Parathyroid adenoma (tissue), 2 donors: ENCODE data around the gene PERM1.

Experiments used
- H2AFZ ChIP-seq: fragments of 300-600 bp; sonication (generic); one replicate; pipeline ENCODE4 v1.7.0; 2017; ENCODE audit warnings: antibody characterized with exemption, mild to moderate bottlenecking
- H3K27ac ChIP-seq: fragments of 300-600 bp; sonication (generic); one replicate; pipeline ENCODE4 v1.7.0; 2017
- H3K27me3 ChIP-seq: fragments of 300-600 bp; sonication (generic); one replicate; pipeline ENCODE4 v1.7.0; 2017; ENCODE audit warnings: low read length; ENCODE audit not compliant: control insufficient read depth, insufficient read depth
- H3K36me3 ChIP-seq: fragments of 300-600 bp; sonication (generic); one replicate; pipeline ENCODE4 v1.7.0; 2017; ENCODE audit warnings: low read length; ENCODE audit not compliant: control insufficient read depth, insufficient read depth
- H3K4me1 ChIP-seq: fragments of 300-600 bp; sonication (generic); one replicate; pipeline ENCODE4 v1.7.0; 2017; ENCODE audit warnings: control low read depth
- H3K4me2 ChIP-seq: fragments of 300-600 bp; sonication (generic); one replicate; pipeline ENCODE4 v1.7.0; 2017; ENCODE audit warnings: low read length
- H3K4me3 ChIP-seq: fragments of 300-600 bp; sonication (generic); one replicate; pipeline ENCODE4 v1.7.0; 2017; ENCODE audit warnings: low read depth, low read length
- H3K79me2 ChIP-seq: fragments of 300-600 bp; sonication (generic); one replicate; pipeline ENCODE4 v1.7.0; 2017; ENCODE audit warnings: control low read depth
- H3K9ac ChIP-seq: fragments of 300-600 bp; sonication (generic); one replicate; pipeline ENCODE4 v1.7.0; 2017; ENCODE audit warnings: mild to moderate bottlenecking
- H3K9me3 ChIP-seq: fragments of 300-600 bp; sonication (generic); one replicate; pipeline ENCODE4 v1.7.0; 2017; ENCODE audit warnings: low read length; ENCODE audit not compliant: control insufficient read depth
- CTCF ChIP-seq: fragments of 300-600 bp; sonication (generic); IDR thresholded peaks from one replicate; pipeline ENCODE4 v1.7.0; 2017; ENCODE audit warnings: antibody characterized with exemption, mild to moderate bottlenecking
- donor health status: primary hyperparathyroidism.

Gene PERM1

GRCh38 chr1:970242-970972, 11.5 kb downstream of the PERM1 start:
- Histone ChIP-seq H2AFZ (no peak overlapping the region), H3K9me3 (no peaks in the 10 kb centered on the region), H3K27me3 (no peaks in the 10 kb centered on the region), H3K27ac (no peak overlapping the region), H3K4me2 (no peak overlapping the region), H3K9ac (no peak overlapping the region), H3K36me3 (no peaks in the 10 kb centered on the region), H3K4me3 (no peak overlapping the region), H3K79me2 (no peaks in the 10 kb centered on the region), H3K4me1 (no peaks in the 10 kb centered on the region)
- no peak for TF ChIP-seq CTCF

DNA sequence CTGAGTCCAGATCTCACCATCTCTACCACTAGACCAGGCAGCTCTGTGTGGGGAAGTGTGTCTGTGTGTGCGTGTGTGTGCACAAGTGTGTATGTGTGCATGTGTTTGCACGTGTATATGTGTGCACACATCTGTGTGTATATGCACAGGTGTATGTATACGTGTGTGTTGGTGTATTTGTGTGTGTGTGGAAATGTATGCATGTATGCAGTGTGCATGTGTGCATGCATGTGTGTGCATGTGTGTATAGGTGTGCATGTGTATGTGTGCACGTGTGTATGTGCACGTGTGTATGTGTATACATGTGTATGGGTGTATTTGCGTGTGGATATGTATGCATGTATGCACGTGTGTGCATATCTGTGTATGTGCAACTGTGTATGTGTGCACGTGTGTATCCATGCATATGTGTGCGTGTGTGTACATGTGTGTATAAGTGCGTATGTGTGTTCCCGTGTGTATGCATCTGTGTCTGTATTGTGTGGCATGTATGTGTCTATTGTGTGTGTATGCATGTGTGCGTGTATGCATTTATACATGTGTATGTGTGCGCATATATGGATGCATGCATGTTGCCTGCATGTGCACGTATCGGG, 12.5 kb downstream of the PERM1 start:
- Histone ChIP-seq H3K36me3 (no peaks in the 10 kb centered on the region), H3K4me3 (no peak overlapping the region), H3K9me3 (no peaks in the 10 kb centered on the region), H2AFZ (no peak overlapping the region), H3K4me2 (no peak overlapping the region), H3K79me2 (no peaks in the 10 kb centered on the region), H3K27ac (no peak overlapping the region), H3K9ac (no peak overlapping the region), H3K27me3 (no peaks in the 10 kb centered on the region), H3K4me1 (no peaks in the 10 kb centered on the region)
- TF ChIP-seq CTCF, result no peak

- Histone ChIP-seq H3K9me3 (no peaks in the 10 kb centered on the region), H3K36me3 (no peaks in the 10 kb centered on the region), H3K4me3 (no peak overlapping the region), H2AFZ (no peak overlapping the region), H3K9ac (no peak overlapping the region), H3K79me2 (no peaks in the 10 kb centered on the region), H3K27ac (no peak overlapping the region), H3K4me1 (no peaks in the 10 kb centered on the region), H3K27me3 (no peaks in the 10 kb centered on the region), H3K4me2 (no peak overlapping the region)
- TF ChIP-seq CTCF, result no peak
Observed at GRCh38 chr1:967466-968343, 14.2 kb downstream of the PERM1 start.

DNA sequence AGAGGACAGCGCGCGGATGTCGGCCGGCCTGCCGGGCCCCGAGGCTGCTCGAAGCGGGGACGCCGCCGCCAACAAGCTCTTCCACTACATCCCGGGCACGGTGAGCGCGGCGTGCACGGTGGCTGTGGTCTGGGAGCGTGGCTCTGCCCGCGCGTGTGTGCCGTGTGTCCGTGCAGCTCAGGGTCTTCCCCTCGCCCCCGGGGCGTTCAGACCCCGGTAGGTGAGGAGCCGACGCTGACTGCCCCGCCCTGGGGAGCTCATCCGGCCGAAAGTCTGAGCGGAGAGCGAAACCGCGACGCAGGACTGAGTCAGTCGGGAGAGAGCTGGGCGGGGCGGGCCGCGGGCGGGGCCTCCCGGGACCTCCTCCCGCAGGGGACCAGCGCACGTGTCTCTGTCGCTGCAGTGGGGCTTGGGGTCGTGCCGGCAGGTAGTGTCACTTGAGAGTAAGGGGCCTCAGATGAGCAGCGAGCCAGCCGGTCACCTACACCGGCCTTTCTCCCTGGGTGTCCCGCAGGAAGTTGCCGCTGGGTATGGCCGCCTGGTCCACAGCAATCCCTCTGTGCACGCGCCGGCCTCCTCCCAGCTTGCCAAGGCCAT, 15.1 kb downstream of the PERM1 start:
- Histone ChIP-seq H3K79me2 (no peaks in the 10 kb centered on the region), H3K4me1 (no peaks in the 10 kb centered on the region), H3K9ac (no peak overlapping the region), H3K36me3 (no peaks in the 10 kb centered on the region), H3K27me3 (no peaks in the 10 kb centered on the region), H3K4me2 (peak overlapping the region; percentile 96), H3K4me3 (peak overlapping the region; percentile 67), H2AFZ (peak overlapping the region; percentile 88), H3K27ac (no peak overlapping the region), H3K9me3 (no peaks in the 10 kb centered on the region)
- no peak for TF ChIP-seq CTCF
